ENCODE measurements around the gene GGCX.
"Not testable (repeated sequence)": the region's sequence is repeated elsewhere in the genome, so short reads cannot be mapped to it uniquely, and the experiment has no call there.

GGCX gene

DNA sequence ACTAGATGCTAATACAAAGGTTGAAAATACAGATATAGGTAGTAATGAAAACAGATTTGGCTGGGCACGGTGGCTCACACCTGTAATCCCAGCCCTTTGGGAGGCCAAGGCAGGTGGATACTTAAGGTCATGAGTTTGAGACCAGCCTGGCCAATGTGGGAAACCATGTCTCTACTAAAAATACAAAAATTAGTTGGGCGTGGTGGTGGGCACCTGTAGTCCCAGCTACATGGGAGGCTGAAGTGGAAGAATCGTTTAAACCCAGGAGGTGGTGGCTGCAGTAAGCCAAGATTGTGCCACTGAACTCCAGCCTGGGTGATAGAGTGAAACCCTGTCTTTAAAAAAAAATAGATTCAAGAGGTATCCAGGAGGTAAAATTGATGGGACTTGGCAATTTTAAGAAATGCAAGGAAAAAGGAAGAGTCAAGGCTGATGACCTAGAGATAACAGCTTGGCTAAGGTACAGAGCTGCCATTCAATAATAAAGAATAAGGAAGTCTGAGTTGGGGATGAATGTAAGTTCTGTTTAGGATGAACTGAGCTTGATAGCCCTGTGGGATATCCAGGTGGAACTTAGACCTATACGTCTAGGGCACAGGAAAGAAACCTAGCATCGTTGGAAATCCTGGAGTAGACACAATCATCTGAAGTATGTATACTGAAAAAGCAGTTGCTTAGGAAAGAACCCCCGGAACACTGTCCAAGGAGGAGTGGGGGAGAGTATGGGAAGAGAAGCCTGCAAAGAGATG, 13.3 kb downstream of the GGCX start:
- no peak overlapping the region for H3K4me3 ChIP-seq (ENCODE audit: severe bottlenecking)

DNA sequence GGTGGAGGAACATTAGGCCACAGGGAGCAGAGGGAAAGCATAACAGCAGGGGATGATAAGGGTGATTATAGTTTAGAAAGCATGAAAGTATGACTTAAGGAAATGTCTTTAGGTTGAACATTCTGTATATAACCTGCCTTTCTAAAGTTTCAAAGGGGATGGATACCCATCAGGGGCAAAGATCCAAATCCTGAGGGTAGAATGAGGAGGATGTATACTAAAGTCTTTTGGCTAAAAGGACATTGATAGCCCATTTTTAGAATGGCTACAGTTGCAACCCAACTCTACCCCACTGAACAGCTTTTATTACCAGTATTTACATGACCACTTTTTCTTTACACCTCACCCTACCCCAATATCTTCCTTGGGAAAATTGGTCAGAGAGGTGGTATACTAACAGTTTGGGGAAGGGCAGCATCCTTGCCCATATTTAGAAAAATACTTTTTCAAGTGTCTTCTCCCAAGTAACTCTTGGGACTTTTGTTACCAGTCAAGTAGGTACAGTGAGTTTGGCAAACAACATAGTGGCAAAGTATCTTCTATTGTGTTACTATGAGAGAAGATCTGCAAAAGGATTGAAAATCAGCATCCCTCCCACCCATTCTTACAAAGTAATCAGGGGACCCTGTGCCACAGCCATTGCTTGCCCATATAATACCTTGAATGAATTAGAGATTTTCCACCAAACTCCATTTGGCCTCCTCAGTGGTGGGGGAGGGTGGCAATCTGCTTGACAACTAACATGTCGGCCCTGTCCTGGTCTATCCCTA, 14.0 kb downstream of the GGCX start:
- Histone ChIP-seq H3K27ac (ENCODE audit: poor library complexity, severe bottlenecking) (peak overlapping the region; percentile 86), H3K4me1 (ENCODE audit: insufficient read depth, poor library complexity, severe bottlenecking) (peaks cover 25% of the 10 kb centered on the region), H3K9me3 (ENCODE audit: severe bottlenecking) (no peaks in the 10 kb centered on the region), H3K36me3 (ENCODE audit: low read depth) (peaks cover 75% of the 10 kb centered on the region), H3K4me3 (ENCODE audit: severe bottlenecking) (no peak overlapping the region), H3K27me3 (ENCODE audit: insufficient read depth, poor library complexity, severe bottlenecking) (no peaks in the 10 kb centered on the region)
- ATAC-seq (ENCODE audit: low read depth), result no peak; the same call in 2 of the 3 replicates
- no peak for DNase-seq (ENCODE audit: low spot score)
- TF ChIP-seq, protein P1, sequence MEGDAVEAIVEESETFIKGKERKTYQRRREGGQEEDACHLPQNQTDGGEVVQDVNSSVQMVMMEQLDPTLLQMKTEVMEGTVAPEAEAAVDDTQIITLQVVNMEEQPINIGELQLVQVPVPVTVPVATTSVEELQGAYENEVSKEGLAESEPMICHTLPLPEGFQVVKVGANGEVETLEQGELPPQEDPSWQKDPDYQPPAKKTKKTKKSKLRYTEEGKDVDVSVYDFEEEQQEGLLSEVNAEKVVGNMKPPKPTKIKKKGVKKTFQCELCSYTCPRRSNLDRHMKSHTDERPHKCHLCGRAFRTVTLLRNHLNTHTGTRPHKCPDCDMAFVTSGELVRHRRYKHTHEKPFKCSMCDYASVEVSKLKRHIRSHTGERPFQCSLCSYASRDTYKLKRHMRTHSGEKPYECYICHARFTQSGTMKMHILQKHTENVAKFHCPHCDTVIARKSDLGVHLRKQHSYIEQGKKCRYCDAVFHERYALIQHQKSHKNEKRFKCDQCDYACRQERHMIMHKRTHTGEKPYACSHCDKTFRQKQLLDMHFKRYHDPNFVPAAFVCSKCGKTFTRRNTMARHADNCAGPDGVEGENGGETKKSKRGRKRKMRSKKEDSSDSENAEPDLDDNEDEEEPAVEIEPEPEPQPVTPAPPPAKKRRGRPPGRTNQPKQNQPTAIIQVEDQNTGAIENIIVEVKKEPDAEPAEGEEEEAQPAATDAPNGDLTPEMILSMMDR (IDR thresholded peaks at IDR 0.05; ENCODE audit: poor library complexity, severe bottlenecking), result no peak

More for the DNA sequence above, 13.3 kb downstream of the GGCX start:
- no peaks in the 10 kb centered on the region for H3K9me3 ChIP-seq (ENCODE audit: severe bottlenecking)
- H3K36me3 ChIP-seq (ENCODE audit: low read depth), result peaks cover 74% of the 10 kb centered on the region
- ATAC-seq (ENCODE audit: low read depth) (no peak), DNase-seq (ENCODE audit: low spot score) (no peak)
- TF ChIP-seq, protein P1 (IDR thresholded peaks at IDR 0.05; ENCODE audit: poor library complexity, severe bottlenecking), result no peak
- H3K27ac ChIP-seq (ENCODE audit: poor library complexity, severe bottlenecking), result peak overlapping the region; percentile 86
- peaks cover 17% of the 10 kb centered on the region for H3K4me1 ChIP-seq (ENCODE audit: insufficient read depth, poor library complexity, severe bottlenecking)
- H3K27me3 ChIP-seq (ENCODE audit: insufficient read depth, poor library complexity, severe bottlenecking), result no peaks in the 10 kb centered on the region

DNA sequence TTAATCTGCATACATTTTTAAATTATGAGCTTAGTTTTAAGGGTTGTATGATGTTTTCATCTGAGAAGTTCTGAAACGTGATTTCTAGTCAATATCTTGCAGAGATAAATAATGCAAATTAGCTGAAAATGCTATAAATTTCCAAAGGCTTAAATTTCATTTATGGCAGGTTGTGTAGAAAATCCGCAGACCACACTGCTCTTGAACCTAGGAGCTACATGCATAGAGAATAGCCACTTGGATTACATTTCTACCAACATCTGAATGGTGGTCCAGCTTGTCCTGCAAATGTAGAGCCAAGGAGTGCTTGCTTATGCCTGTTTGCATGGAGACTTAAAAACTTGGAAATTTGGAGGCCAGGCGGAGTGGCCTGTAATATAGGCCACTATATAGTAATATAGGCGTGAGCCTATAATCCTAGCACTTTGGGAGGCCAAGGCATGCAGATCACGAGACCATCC, 15.5 kb downstream of the GGCX start:
- H3K27ac ChIP-seq (ENCODE audit: poor library complexity, severe bottlenecking), result peak overlapping the region; percentile 86

DNA sequence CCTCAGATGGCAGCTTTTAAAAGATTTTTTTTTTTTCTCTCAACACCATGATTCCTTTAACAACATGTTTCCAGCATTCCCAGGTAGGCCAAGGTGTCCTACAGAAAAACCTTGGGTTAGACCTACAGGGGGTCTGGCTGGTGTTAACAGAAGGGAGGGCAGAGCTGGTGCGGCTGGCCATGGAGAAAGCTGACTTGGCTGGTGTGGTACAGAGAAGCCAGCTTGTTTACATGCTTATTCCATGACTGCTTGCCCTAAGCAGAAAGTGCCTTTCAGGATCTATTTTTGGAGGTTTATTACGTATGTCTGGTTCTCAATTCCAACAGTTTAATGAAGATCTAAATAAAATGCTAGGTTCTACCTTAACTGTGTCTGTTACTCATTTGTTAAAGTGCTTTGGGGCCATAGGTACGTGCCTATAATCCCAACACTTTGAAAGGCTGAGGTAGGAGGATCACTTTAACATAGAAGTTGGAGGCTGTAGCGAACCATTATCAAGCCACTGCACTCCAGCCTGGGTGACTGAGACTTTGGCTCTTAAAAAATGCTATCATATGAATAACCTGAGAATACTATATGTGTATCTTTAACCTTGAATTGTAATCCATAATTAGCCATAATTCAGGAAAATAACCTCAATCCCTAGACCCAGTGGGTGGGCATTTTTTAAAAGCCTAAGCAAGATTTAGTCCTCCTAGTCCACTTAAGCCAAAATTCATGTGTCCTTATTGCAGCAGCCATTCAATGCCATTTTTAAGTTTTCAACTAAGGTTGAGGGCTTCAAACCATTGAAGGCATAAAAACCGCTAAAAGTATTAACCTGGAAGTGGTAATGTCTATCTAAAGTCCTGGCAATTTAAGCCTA, 16.1 kb downstream of the GGCX start:
- Histone ChIP-seq H3K4me1 (ENCODE audit: insufficient read depth, poor library complexity, severe bottlenecking) (peaks cover 32% of the 10 kb centered on the region), H3K27ac (ENCODE audit: poor library complexity, severe bottlenecking) (peak overlapping the region; percentile 86), H3K36me3 (ENCODE audit: low read depth) (peaks cover 75% of the 10 kb centered on the region)
- not testable (repeated sequence) for DNase-seq (ENCODE audit: low spot score); H3K9me3 ChIP-seq (ENCODE audit: severe bottlenecking); H3K27me3 ChIP-seq (ENCODE audit: insufficient read depth, poor library complexity, severe bottlenecking); H3K4me3 ChIP-seq (ENCODE audit: severe bottlenecking); ATAC-seq (ENCODE audit: low read depth)

More for the DNA sequence above, 15.5 kb downstream of the GGCX start:
- ATAC-seq (ENCODE audit: low read depth), result no peak; the same call in 2 of the 3 replicates
- H3K27me3 ChIP-seq (ENCODE audit: insufficient read depth, poor library complexity, severe bottlenecking), result no peaks in the 10 kb centered on the region
- H3K4me1 ChIP-seq (ENCODE audit: insufficient read depth, poor library complexity, severe bottlenecking), result peaks cover 36% of the 10 kb centered on the region
- H3K9me3 ChIP-seq (ENCODE audit: severe bottlenecking), result no peaks in the 10 kb centered on the region
- peaks cover 75% of the 10 kb centered on the region for H3K36me3 ChIP-seq (ENCODE audit: low read depth)
- no peak overlapping the region for H3K4me3 ChIP-seq (ENCODE audit: severe bottlenecking)
- DNase-seq (ENCODE audit: low spot score), result no peak
- TF ChIP-seq, protein P1 (IDR thresholded peaks at IDR 0.05; ENCODE audit: poor library complexity, severe bottlenecking), result no peak

DNA sequence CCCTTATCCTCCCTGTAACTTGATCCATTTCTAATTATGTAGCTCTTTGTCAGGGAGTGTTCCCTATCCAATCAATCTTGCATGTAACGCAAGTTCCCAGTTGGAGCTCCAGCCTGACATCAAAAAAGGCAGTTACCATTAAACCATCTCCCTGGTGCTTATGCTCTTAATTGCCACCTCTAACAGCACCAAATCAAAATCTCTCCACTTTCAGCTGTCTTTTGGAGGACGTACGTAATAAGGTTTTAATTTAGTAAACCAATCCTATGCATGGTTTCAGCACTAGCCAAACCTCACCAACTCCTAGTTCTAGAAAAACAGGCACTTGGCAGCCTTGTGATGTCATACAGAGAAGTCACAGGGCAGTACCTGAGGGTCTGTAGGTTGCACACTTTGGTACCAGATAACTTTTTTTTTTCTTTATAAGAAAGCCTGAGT, 17.0 kb downstream of the GGCX start:
- Histone ChIP-seq H3K4me1 (ENCODE audit: insufficient read depth, poor library complexity, severe bottlenecking) (peaks cover 27% of the 10 kb centered on the region), H3K27ac (ENCODE audit: poor library complexity, severe bottlenecking) (peak overlapping the region; percentile 86), H3K36me3 (ENCODE audit: low read depth) (peaks cover 78% of the 10 kb centered on the region)
- H3K9me3 ChIP-seq (ENCODE audit: severe bottlenecking); H3K27me3 ChIP-seq (ENCODE audit: insufficient read depth, poor library complexity, severe bottlenecking); H3K4me3 ChIP-seq (ENCODE audit: severe bottlenecking); ATAC-seq (ENCODE audit: low read depth); DNase-seq (ENCODE audit: low spot score): not testable (repeated sequence)

Data from RWPE2 (cell line).